SU-DHL-6 (cell line): ENCODE measurements around the gene WNT16.

Source experiments
- H2AFZ ChIP-seq: fragments of 200-600 bp; sonication (generic); 2 replicates; pipeline ENCODE4 v1.6.1; 2014; ENCODE audit warnings: low read depth, mild to moderate bottlenecking, moderate library complexity, mixed read lengths, antibody characterized with exemption, low read length; ENCODE audit not compliant: severe bottlenecking
- H3F3A ChIP-seq: fragments of 200-600 bp; shearing (Covaris generic); 2 replicates; pipeline ENCODE4 v1.6.0; 2016; ENCODE audit warnings: antibody characterized with exemption, mild to moderate bottlenecking; ENCODE audit not compliant: insufficient read depth
- H3K27ac ChIP-seq: fragments of 200-600 bp; sonication (generic); 2 replicates; pipeline ENCODE4 v1.5.1; 2016; ENCODE audit warnings: low read depth, mild to moderate bottlenecking, low read length, moderate library complexity, mixed read lengths
- H3K27me3 ChIP-seq: fragments of 200-600 bp; sonication (generic), shearing (Covaris generic); 2 replicates; pipeline ENCODE4 v1.6.0; 2014; ENCODE audit warnings: mild to moderate bottlenecking, low read length
- H3K36me3 ChIP-seq: fragments of 200-600 bp; sonication (generic); 2 replicates; pipeline ENCODE4 v1.6.1; 2014; ENCODE audit warnings: mild to moderate bottlenecking, low read length, mixed read lengths
- H3K4me2 ChIP-seq: fragments of 300-600, 200-600 bp; shearing (Covaris generic), sonication (generic); 2 replicates; pipeline ENCODE4 v1.6.0; 2014; ENCODE audit warnings: low read length, low read depth, mild to moderate bottlenecking; ENCODE audit not compliant: poor library complexity, severe bottlenecking
- H3K4me3 ChIP-seq: fragments of 200-600 bp; sonication (generic); 2 replicates; pipeline ENCODE4 v1.5.1; 2014; ENCODE audit warnings: antibody characterized with exemption, low read length, mild to moderate bottlenecking, mixed read lengths; ENCODE audit not compliant: insufficient read depth, poor library complexity, severe bottlenecking
- H3K79me2 ChIP-seq: fragments of 200-600 bp; sonication (generic); 2 replicates; pipeline ENCODE4 v1.6.1; 2014; ENCODE audit warnings: mild to moderate bottlenecking, low read length, moderate library complexity; ENCODE audit not compliant: insufficient read depth
- H3K9ac ChIP-seq: fragments of 200-600 bp; sonication (generic); 2 replicates; pipeline ENCODE4 v1.7.0; 2014; ENCODE audit warnings: mild to moderate bottlenecking, low read length
- H3K9me2 ChIP-seq: fragments of 200-600 bp; sonication (generic); replicated peaks from 2 replicates; pipeline ENCODE4 v1.6.1; 2014; ENCODE audit warnings: low read length; ENCODE audit not compliant: insufficient read depth
- H3K9me3 ChIP-seq: fragments of 200-600 bp; sonication (generic); 2 replicates; pipeline ENCODE4 v1.6.1; 2014; ENCODE audit warnings: low read length, mixed read lengths; ENCODE audit not compliant: insufficient read depth
- H4K20me1 ChIP-seq: fragments of 200-600 bp; sonication (generic); 2 replicates; pipeline ENCODE4 v1.6.1; 2014; ENCODE audit warnings: low read depth, mild to moderate bottlenecking, antibody characterized with exemption, low read length, moderate library complexity, mixed read lengths
- CTCF ChIP-seq: fragments of 200-600 bp; sonication (generic); IDR thresholded peaks from one replicate; pipeline ENCODE4 v1.5.1; 2017; ENCODE audit warnings: antibody characterized with exemption, mild to moderate bottlenecking, low read length, moderate library complexity; ENCODE audit not compliant: insufficient read depth, poor library complexity, severe bottlenecking
- EZH2phosphoT487 ChIP-seq: fragments of 200-600 bp; sonication (generic), shearing (Covaris generic); conservative IDR thresholded peaks from 2 replicates; pipeline ENCODE4 v1.6.1; 2018; ENCODE audit warnings: mild to moderate bottlenecking, antibody characterized with exemption, low read length, moderate library complexity, mixed read lengths

Gene WNT16

GRCh38 chr7:121327671-121328070, 1.1 kb upstream of the WNT16 start:
- H2AFZ ChIP-seq, result no peak overlapping the region
- H3K4me3 ChIP-seq, result no peak overlapping the region
- H3F3A ChIP-seq, result no peaks in the 10 kb centered on the region
- H3K4me2 ChIP-seq, result no peak overlapping the region
- H3K36me3 ChIP-seq, result no peaks in the 10 kb centered on the region
- H3K9ac ChIP-seq, result no peak overlapping the region
- H3K27me3 ChIP-seq, result no peaks in the 10 kb centered on the region
- no peaks in the 10 kb centered on the region for H3K79me2 ChIP-seq
- no peaks in the 10 kb centered on the region for H3K9me2 ChIP-seq
- no peak overlapping the region for H3K27ac ChIP-seq
- H3K9me3 ChIP-seq, result no peaks in the 10 kb centered on the region
- H4K20me1 ChIP-seq, result no peaks in the 10 kb centered on the region
- TF ChIP-seq EZH2phosphoT487 (no peak), CTCF (no peak)

GRCh38 chr7:121329191-121330052, 622 bp downstream of the WNT16 start:
- no peaks in the 10 kb centered on the region; the same call in 1 of the 2 replicates for H3K36me3 ChIP-seq
- no peak overlapping the region for H3K9ac ChIP-seq
- no peaks in the 10 kb centered on the region for H3K27me3 ChIP-seq
- H2AFZ ChIP-seq, result no peak overlapping the region
- H3K9me3 ChIP-seq, result no peaks in the 10 kb centered on the region
- no peaks in the 10 kb centered on the region for H3K9me2 ChIP-seq
- no peak overlapping the region for H3K4me2 ChIP-seq
- no peak overlapping the region for H3K4me3 ChIP-seq
- H3K79me2 ChIP-seq, result no peaks in the 10 kb centered on the region
- no peaks in the 10 kb centered on the region for H4K20me1 ChIP-seq
- H3K27ac ChIP-seq, result no peak overlapping the region
- TF ChIP-seq EZH2phosphoT487 (no peak), CTCF (no peak)
- no peaks in the 10 kb centered on the region for H3F3A ChIP-seq

GRCh38 chr7:121330053-121330833, 1.4 kb downstream of the WNT16 start:
- Histone ChIP-seq H3K9me2 (no peaks in the 10 kb centered on the region), H4K20me1 (no peaks in the 10 kb centered on the region), H3K36me3 (no peaks in the 10 kb centered on the region; the same call in 1 of the 2 replicates), H3K4me3 (no peak overlapping the region), H3K9me3 (no peaks in the 10 kb centered on the region), H3F3A (no peaks in the 10 kb centered on the region), H2AFZ (no peak overlapping the region), H3K4me2 (no peak overlapping the region), H3K27ac (no peak overlapping the region), H3K79me2 (no peaks in the 10 kb centered on the region), H3K9ac (no peak overlapping the region), H3K27me3 (no peaks in the 10 kb centered on the region)
- TF ChIP-seq CTCF (no peak), EZH2phosphoT487 (no peak)
